Loucy (cell line): ENCODE data around the gene HLTF.

Experiments
- H2AFZ ChIP-seq: fragments of 200-600 bp; sonication (generic); 2 replicates; pipeline ENCODE4 v1.6.0; 2016; ENCODE audit warnings: antibody characterized with exemption, mild to moderate bottlenecking, low read length, moderate library complexity
- H3F3A ChIP-seq: fragments of 200-600 bp; 2 replicates; pipeline ENCODE4 v1.6.0; 2016; ENCODE audit warnings: antibody characterized with exemption, low read depth, mild to moderate bottlenecking
- H3K27me3 ChIP-seq: fragments of 200-600 bp; sonication (generic); 2 replicates; pipeline ENCODE4 v1.6.1; 2014; ENCODE audit warnings: low read length, mild to moderate bottlenecking; ENCODE audit not compliant: insufficient read depth, poor library complexity, severe bottlenecking
- H3K36me3 ChIP-seq: fragments of 200-600 bp; sonication (generic); 2 replicates; pipeline ENCODE4 v1.6.1; 2016; ENCODE audit warnings: low read length; ENCODE audit not compliant: insufficient read depth
- H3K4me1 ChIP-seq: fragments of 200-600 bp; sonication (generic); 2 replicates; pipeline ENCODE4 v1.5.1; 2014; ENCODE audit warnings: low read length, mild to moderate bottlenecking; ENCODE audit not compliant: insufficient read depth, poor library complexity, severe bottlenecking
- H3K4me2 ChIP-seq: fragments of 200-600 bp; sonication (generic); 2 replicates; pipeline ENCODE4 v1.6.0; 2014; ENCODE audit warnings: antibody characterized with exemption, low read length, low read depth, mild to moderate bottlenecking; ENCODE audit not compliant: poor library complexity, severe bottlenecking
- H3K4me3 ChIP-seq: fragments of 200-600 bp; sonication (generic); 2 replicates; pipeline ENCODE4 v1.5.1; 2014; ENCODE audit warnings: low read length, mild to moderate bottlenecking, mixed read lengths; ENCODE audit not compliant: poor library complexity, severe bottlenecking
- H3K79me2 ChIP-seq: fragments of 200-600 bp; sonication (generic); 2 replicates; pipeline ENCODE4 v1.6.1; 2014; ENCODE audit warnings: low read length; ENCODE audit not compliant: insufficient read depth
- H3K9ac ChIP-seq: fragments of 200-600 bp; sonication (generic); 2 replicates; pipeline ENCODE4 v1.6.0; 2014; ENCODE audit warnings: mild to moderate bottlenecking, low read depth, low read length, moderate library complexity; ENCODE audit not compliant: poor library complexity, severe bottlenecking
- H3K9me2 ChIP-seq: fragments of 200-600 bp; sonication (generic); replicated peaks from 2 replicates; pipeline ENCODE4 v1.6.1; 2016; ENCODE audit warnings: low read depth, low read length, mixed read lengths
- H3K9me3 ChIP-seq: fragments of 200-600 bp; sonication (generic); 2 replicates; pipeline ENCODE4 v1.6.1; 2014; ENCODE audit warnings: mild to moderate bottlenecking, antibody characterized with exemption, low read length, low read depth; ENCODE audit not compliant: insufficient read depth
- H4K20me1 ChIP-seq: fragments of 200-600 bp; sonication (generic); 2 replicates; pipeline ENCODE4 v1.6.0; 2014; ENCODE audit warnings: antibody characterized with exemption, low read length, mild to moderate bottlenecking; ENCODE audit not compliant: insufficient read depth, poor library complexity, severe bottlenecking
- CTCF ChIP-seq: fragments of 200-600 bp; sonication (generic); conservative IDR thresholded peaks from 2 replicates; pipeline ENCODE4 v1.5.1; 2014; ENCODE audit warnings: mild to moderate bottlenecking, antibody characterized with exemption, low read length
- EZH2phosphoT487 ChIP-seq: fragments of 200-600 bp; IDR thresholded peaks from 2 replicates; pipeline ENCODE4 v1.6.1; 2018; ENCODE audit warnings: antibody characterized with exemption, mild to moderate bottlenecking, moderate library complexity, borderline replicate concordance

Gene HLTF

GRCh38 chr3:149003653-149004305 is 82.6 kb downstream of the HLTF start:
- Histone ChIP-seq H3K27me3 (no peaks in the 10 kb centered on the region), H3K4me2 (no peak overlapping the region)

GRCh38 chr3:149001727-149002126 is 84.6 kb downstream of the HLTF start:
- Histone ChIP-seq H4K20me1 (no peaks in the 10 kb centered on the region), H3K4me1 (peaks cover 34% of the 10 kb centered on the region), H3K9me3 (no peaks in the 10 kb centered on the region), H2AFZ (no peak overlapping the region), H3K4me2 (no peak overlapping the region), H3K79me2 (no peaks in the 10 kb centered on the region; the same call in 1 of the 2 replicates), H3K27me3 (no peaks in the 10 kb centered on the region), H3K36me3 (no peaks in the 10 kb centered on the region), H3K4me3 (no peak overlapping the region), H3F3A (no peaks in the 10 kb centered on the region), H3K9me2 (no peaks in the 10 kb centered on the region), H3K9ac (no peak overlapping the region)
- TF ChIP-seq CTCF, result no peak
- TF ChIP-seq EZH2phosphoT487, result no peak

More at GRCh38 chr3:149003653-149004305, 82.6 kb downstream of the HLTF start:
- H3K36me3 ChIP-seq, result peaks cover 5% of the 10 kb centered on the region; the same call in 1 of the 2 replicates
- H4K20me1 ChIP-seq, result no peaks in the 10 kb centered on the region
- no peaks in the 10 kb centered on the region for H3F3A ChIP-seq
- no peaks in the 10 kb centered on the region for H3K9me2 ChIP-seq
- no peak overlapping the region for H3K4me3 ChIP-seq
- TF ChIP-seq CTCF (no peak), EZH2phosphoT487 (no peak)
- no peak overlapping the region for H3K9ac ChIP-seq
- H3K9me3 ChIP-seq, result no peaks in the 10 kb centered on the region
- H3K4me1 ChIP-seq, result peaks cover 28% of the 10 kb centered on the region
- no peaks in the 10 kb centered on the region; the same call in 1 of the 2 replicates for H3K79me2 ChIP-seq
- no peak overlapping the region for H2AFZ ChIP-seq

DNA sequence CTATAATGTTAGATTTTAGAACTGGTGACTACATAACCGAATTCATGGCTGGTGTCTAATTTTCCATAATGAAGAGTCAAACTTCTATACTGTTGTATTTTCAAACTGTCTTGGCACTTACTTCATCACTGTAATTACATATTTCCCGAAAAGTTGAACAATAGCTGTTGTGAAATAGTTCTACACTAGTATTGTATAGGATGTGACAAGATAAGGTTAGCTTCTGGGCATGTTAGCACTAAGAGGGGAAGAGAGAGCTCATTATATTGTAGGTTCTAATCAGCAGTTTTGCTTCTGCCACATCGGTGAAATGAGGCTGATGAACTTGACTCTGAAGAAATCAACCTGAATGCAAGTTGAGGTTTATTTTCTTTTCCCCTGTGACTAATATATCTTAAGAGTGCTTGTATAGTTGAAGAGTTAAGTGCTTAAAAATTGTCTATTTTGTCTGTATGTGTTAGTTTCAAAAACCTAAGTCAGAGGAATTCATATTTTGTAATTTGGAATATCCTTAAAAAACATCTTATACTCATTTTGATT is 86.1 kb downstream of the HLTF start:
- no peaks in the 10 kb centered on the region for H4K20me1 ChIP-seq
- no peaks in the 10 kb centered on the region; the same call in 1 of the 2 replicates for H3K79me2 ChIP-seq
- no peak overlapping the region for H3K4me3 ChIP-seq
- H3K36me3 ChIP-seq, result 0 out of 2 replicates have a peak, but pooled peaks cover 4% of the 10 kb centered on the region
- H3K9me3 ChIP-seq, result no peaks in the 10 kb centered on the region
- no peak for TF ChIP-seq EZH2phosphoT487
- no peak for TF ChIP-seq CTCF
- H3K4me1 ChIP-seq, result peaks cover 38% of the 10 kb centered on the region
- no peaks in the 10 kb centered on the region for H3F3A ChIP-seq
- H3K27me3 ChIP-seq, result no peaks in the 10 kb centered on the region
- H3K9me2 ChIP-seq, result no peaks in the 10 kb centered on the region
- H3K9ac ChIP-seq, result no peak overlapping the region
- H3K4me2 ChIP-seq, result no peak overlapping the region
- no peak overlapping the region for H2AFZ ChIP-seq
